ENCODE results near the gene CKS2.

CKS2 gene

GRCh38 chr9:89358985-89359384 is 48.0 kb downstream of the CKS2 start:
- no peak overlapping the region for H3K4me3 ChIP-seq (ENCODE audit: low read depth, low read length)
- TF ChIP-seq POLR2A (IDR thresholded peaks at IDR 0.05; ENCODE audit: extremely low read depth, insufficient read length) (no peak), MYC (IDR thresholded peaks at IDR 0.05; ENCODE audit: low read depth, low read length) (no peak), MAX (IDR thresholded peaks at IDR 0.05; ENCODE audit: low read depth, low read length) (no peak), CTCF (IDR thresholded peaks at IDR 0.05; ENCODE audit: low read depth, low read length) (no peak)
- DNase-seq (ENCODE audit: low read depth): no peak

- H3K4me3 ChIP-seq (ENCODE audit: low read depth, low read length): no peak overlapping the region
- DNase-seq (ENCODE audit: low read depth): no peak
- no peak for TF ChIP-seq MYC (IDR thresholded peaks at IDR 0.05; ENCODE audit: low read depth, low read length)
- TF ChIP-seq POLR2A (IDR thresholded peaks at IDR 0.05; ENCODE audit: extremely low read depth, insufficient read length): no peak
- TF ChIP-seq CTCF (IDR thresholded peaks at IDR 0.05; ENCODE audit: low read depth, low read length): no peak
- TF ChIP-seq MAX (IDR thresholded peaks at IDR 0.05; ENCODE audit: low read depth, low read length): no peak
Observed at GRCh38 chr9:89359751-89360261, 48.8 kb downstream of the CKS2 start.

DNA sequence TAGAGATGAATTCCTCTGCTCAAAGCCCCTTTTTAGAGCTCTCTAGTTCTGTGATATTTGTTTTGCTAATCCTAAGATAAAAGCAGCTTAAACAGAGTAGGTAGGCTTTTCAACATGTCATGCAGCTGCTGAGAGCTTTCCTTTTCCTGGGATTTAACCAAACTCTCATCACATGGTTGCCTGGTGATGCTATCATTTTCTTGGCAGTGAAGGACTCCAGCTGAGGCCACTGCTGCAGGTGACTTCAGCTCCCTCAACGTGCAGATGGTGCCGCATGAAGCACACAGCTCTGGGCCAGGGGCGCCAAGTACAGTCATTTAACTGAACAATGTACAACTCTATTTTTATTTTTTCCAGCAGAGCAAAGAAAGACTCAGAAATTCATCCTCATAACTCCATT is 49.5 kb downstream of the CKS2 start:
- no peak overlapping the region for H3K4me3 ChIP-seq (ENCODE audit: low read depth, low read length)
- TF ChIP-seq POLR2A (IDR thresholded peaks at IDR 0.05; ENCODE audit: extremely low read depth, insufficient read length) (no peak), MAX (IDR thresholded peaks at IDR 0.05; ENCODE audit: low read depth, low read length) (no peak), MYC (IDR thresholded peaks at IDR 0.05; ENCODE audit: low read depth, low read length) (no peak), CTCF (IDR thresholded peaks at IDR 0.05; ENCODE audit: low read depth, low read length) (no peak)
- no peak for DNase-seq (ENCODE audit: low read depth)

DNA sequence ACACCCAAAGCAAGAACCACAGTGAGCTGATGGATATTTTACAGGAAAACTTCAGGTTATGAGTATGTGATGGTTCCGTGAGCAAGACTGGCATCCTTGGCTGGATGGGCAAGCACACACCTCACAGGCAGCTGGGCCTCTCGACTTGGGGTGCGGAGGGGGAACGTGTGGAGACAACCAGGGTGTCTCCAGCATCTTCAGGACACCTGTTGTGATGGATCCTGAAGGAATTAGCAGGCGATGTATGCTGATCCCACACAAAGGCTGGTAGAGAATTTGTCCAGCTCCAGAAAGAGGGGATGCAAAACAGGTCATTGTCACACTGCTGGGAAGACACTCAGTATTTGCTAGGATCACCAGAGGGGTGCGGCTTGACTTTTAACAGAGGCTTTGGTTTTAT is 50.0 kb downstream of the CKS2 start:
- TF ChIP-seq MYC (IDR thresholded peaks at IDR 0.05; ENCODE audit: low read depth, low read length) (no peak), CTCF (IDR thresholded peaks at IDR 0.05; ENCODE audit: low read depth, low read length) (no peak), MAX (IDR thresholded peaks at IDR 0.05; ENCODE audit: low read depth, low read length) (no peak), POLR2A (IDR thresholded peaks at IDR 0.05; ENCODE audit: extremely low read depth, insufficient read length) (no peak)
- no peak overlapping the region for H3K4me3 ChIP-seq (ENCODE audit: low read depth, low read length)
- no peak for DNase-seq (ENCODE audit: low read depth)

DNA sequence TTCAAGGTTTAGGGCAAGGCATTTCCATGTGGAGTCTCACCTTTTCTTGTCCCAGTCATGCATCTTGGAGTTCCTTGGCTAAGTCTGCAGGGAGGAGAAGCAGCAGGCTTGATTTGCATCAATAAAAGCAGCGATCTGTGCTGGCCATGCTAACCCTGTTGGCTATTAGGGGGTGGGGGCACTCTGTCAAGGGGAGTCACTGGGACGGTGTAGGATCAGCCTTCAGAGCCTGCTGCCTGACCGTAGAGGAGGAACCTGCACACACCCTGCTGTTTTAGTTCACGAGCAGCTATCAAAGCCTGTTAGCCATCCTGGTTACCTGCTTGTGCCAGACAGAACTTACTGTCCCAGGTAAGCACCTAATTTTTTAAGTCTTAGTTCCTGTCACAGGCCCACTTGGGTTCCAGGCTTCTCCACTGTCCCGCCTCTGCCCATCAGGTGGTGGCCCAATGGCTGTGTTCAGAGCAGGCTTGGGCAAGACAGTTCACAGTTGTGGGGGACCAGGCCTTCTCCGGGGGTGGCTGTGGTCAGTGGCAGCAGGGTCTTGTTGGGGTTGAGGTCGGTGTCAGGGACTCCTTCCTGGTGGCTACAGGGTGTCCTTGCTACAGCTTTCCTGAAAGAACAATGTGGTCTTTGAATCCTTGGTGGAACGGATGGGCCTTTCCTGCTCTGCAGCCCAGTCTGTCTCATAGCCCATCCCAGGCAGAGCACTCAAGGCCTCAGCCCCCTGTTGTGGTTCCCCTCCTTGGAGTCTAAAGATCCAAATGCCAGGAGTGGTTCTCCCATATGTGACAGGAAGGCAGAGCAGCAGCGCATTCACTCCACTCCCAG is 51.0 kb downstream of the CKS2 start:
- DNase-seq (ENCODE audit: low read depth): no peak
- TF ChIP-seq POLR2A (IDR thresholded peaks at IDR 0.05; ENCODE audit: extremely low read depth, insufficient read length): no peak
- no peak for TF ChIP-seq MYC (IDR thresholded peaks at IDR 0.05; ENCODE audit: low read depth, low read length)
- no peak for TF ChIP-seq CTCF (IDR thresholded peaks at IDR 0.05; ENCODE audit: low read depth, low read length)
- no peak for TF ChIP-seq MAX (IDR thresholded peaks at IDR 0.05; ENCODE audit: low read depth, low read length)
- H3K4me3 ChIP-seq (ENCODE audit: low read depth, low read length): no peak overlapping the region
